PC-3 (cell line): ENCODE measurements around the gene EME2. TPM values are rescaled to one million over a fixed set of nuclear protein-coding genes. Genes with fewer than 3 reads are reported as not detected.
A peak's percentile ranks its signal among the peaks of the same experiment; 100 is the strongest.

Source experiments
- ATAC-seq: fragments of 200-7000 bp; cut with Tn5 transposase; 2 replicates; pipeline ENCODE4 v1.9.1; 2020; ENCODE audit warnings: mild to moderate bottlenecking, moderate library complexity
- BruUV-seq: library from RNA; stranded (reverse); fragments of 400-500 nt; replicated peaks from 2 replicates; lab custom pipeline; 2021; lab: Mats Ljungman, UMichigan
- CTCF ChIA-PET: fragments of 300-600 bp; sonication (Branson Sonifier 250); formaldehyde crosslinking; loops from one replicate; lab custom pipeline; 2022; ENCODE audit warnings: antibody characterized with exemption; lab: Charles Lee
- POLR2A ChIA-PET: fragments of 300-600 bp; sonication (Branson Sonifier 250); formaldehyde crosslinking; loops from one replicate; lab custom pipeline; 2022; ENCODE audit warnings: antibody characterized with exemption; ENCODE audit not compliant: unreplicated experiment; lab: Charles Lee
- DNase-seq: peaks from one replicate; pipeline ENCODE4 v3.0.0-alpha.2; 2015
- H2AFZ ChIP-seq: fragments of 300-600 bp; sonication (generic); 2 replicates; pipeline ENCODE4 v1.6.0; 2016; ENCODE audit warnings: antibody characterized with exemption, low read length
- H3F3A ChIP-seq: fragments of 300-600 bp; sonication (generic); one replicate; pipeline ENCODE4 v1.6.0; 2017; ENCODE audit warnings: antibody characterized with exemption, low read length, control low read depth, mild to moderate bottlenecking; ENCODE audit not compliant: unreplicated experiment
- H3K27ac ChIP-seq: fragments of 300-600 bp; sonication (generic); 2 replicates; pipeline ENCODE4 v1.5.1; 2016; ENCODE audit warnings: mild to moderate bottlenecking, low read length
- H3K27me3 ChIP-seq: fragments of 300-600 bp; sonication (generic); 2 replicates; pipeline ENCODE4 v1.6.1; 2016; ENCODE audit warnings: low read length, mixed read lengths
- H3K36me3 ChIP-seq: fragments of 300-600 bp; sonication (generic); 2 replicates; pipeline ENCODE4 v1.6.1; 2016; ENCODE audit warnings: low read depth, mixed run types, low read length, mixed read lengths
- H3K4me1 ChIP-seq: fragments of 300-600 bp; sonication (generic); 2 replicates; pipeline ENCODE4 v1.5.1; 2016; ENCODE audit warnings: low read length; ENCODE audit not compliant: insufficient read depth
- H3K4me2 ChIP-seq: fragments of 300-600 bp; sonication (generic); 2 replicates; pipeline ENCODE4 v1.6.0; 2016; ENCODE audit warnings: low read length
- H3K4me3 ChIP-seq: fragments of 300-600 bp; sonication (generic); 2 replicates; pipeline ENCODE4 v1.5.1; 2016; ENCODE audit warnings: mild to moderate bottlenecking, low read length, mixed read lengths
- H3K79me2 ChIP-seq: fragments of 300-600 bp; sonication (generic); 2 replicates; pipeline ENCODE4 v1.6.1; 2017; ENCODE audit warnings: low read length, mixed read lengths
- H3K9ac ChIP-seq: fragments of 300-600 bp; sonication (generic); 2 replicates; pipeline ENCODE4 v1.6.0; 2016; ENCODE audit warnings: mild to moderate bottlenecking, low read length
- H3K9me2 ChIP-seq: fragments of 300-600 bp; sonication (generic); replicated peaks from 2 replicates; pipeline ENCODE4 v1.6.1; 2016; ENCODE audit warnings: mixed run types, low read length, mixed read lengths
- H3K9me3 ChIP-seq: fragments of 300-600 bp; sonication (generic); 2 replicates; pipeline ENCODE4 v1.6.1; 2016; ENCODE audit warnings: low read length, mixed read lengths
- H4K20me1 ChIP-seq: fragments of 300-600 bp; sonication (generic); 2 replicates; pipeline ENCODE4 v1.6.1; 2016; ENCODE audit warnings: low read length, mixed read lengths
- EZH2 ChIP-seq: fragments of 300-600 bp; sonication (generic); IDR thresholded peaks from one replicate; pipeline ENCODE4 v1.6.1; 2017; ENCODE audit warnings: antibody characterized with exemption, mild to moderate bottlenecking, low read length; ENCODE audit not compliant: unreplicated experiment
- intact Hi-C: fragments of 100-400 bp; cut with micrococcal nuclease; formaldehyde crosslinking; loops from 2 replicates; pipeline ENCODE4 v1.9.0; 2023
- total RNA-seq: library from RNA; depleted of rRNA; stranded (reverse); fragments of >200 nt; gene quantifications from 2 replicates; pipeline ENCODE4 v1.2.3, GENCODE V29; 2014
- TF ChIP-seq, protein P1 (sequence below): fragments of 300-600 bp; sonication (generic); conservative IDR thresholded peaks from 2 replicates; pipeline ENCODE4 v1.5.1; 2017; ENCODE audit warnings: antibody characterized with exemption, low read depth, mild to moderate bottlenecking, low read length

The EME2 gene
- total RNA-seq, 1 experiment from 2014 or later: 12.5 TPM

DNA sequence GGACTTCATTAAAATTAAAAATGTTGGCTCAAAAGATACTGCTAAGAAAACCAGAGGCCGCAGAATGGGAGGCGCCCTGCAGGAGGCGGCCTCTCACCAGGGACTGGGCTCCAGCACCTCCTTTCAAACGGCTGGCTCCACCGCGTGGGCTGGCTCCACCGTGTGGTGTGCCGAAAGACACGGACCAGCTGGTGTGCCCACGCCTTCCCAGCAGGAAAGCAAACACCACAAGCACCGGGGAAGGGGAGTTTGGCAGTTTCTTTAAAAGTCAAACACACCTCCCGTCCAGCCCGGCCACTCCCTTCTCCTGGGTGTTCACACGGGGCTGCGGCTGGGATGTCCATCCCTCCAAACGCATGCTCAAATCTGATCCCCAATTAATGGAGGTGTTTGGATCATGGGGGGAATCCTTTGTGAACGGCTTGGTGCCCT, 40.1 kb downstream of the EME2 start:
- Histone ChIP-seq H3K27me3 (no peaks in the 10 kb centered on the region), H3K9me3 (no peaks in the 10 kb centered on the region), H3K9me2 (no peaks in the 10 kb centered on the region), H3K9ac (no peak overlapping the region), H3K4me3 (no peak overlapping the region), H3K4me1 (no peaks in the 10 kb centered on the region), H2AFZ (0 out of 2 replicates have a peak overlapping the region, but pooled peaks have one; percentile 48), H4K20me1 (no peaks in the 10 kb centered on the region), H3K27ac (no peak overlapping the region), H3K79me2 (no peaks in the 10 kb centered on the region), H3K36me3 (peaks cover 4% of the 10 kb centered on the region; the same call in 1 of the 2 replicates), H3F3A (no peaks in the 10 kb centered on the region), H3K4me2 (no peak overlapping the region)
- DNase-seq: peak; percentile 70
- POLR2A ChIA-PET: no interaction called here
- no TSS peak for BruUV-seq
- CTCF ChIA-PET: interaction anchor here (0.5 kb wide), 1 partner anchor 92 kb away, joined by 7 read pairs; no protein-coding TSS in a partner anchor
- peak; percentile 99 for ATAC-seq
- no peak for TF ChIP-seq EZH2
- TF ChIP-seq, protein P1, sequence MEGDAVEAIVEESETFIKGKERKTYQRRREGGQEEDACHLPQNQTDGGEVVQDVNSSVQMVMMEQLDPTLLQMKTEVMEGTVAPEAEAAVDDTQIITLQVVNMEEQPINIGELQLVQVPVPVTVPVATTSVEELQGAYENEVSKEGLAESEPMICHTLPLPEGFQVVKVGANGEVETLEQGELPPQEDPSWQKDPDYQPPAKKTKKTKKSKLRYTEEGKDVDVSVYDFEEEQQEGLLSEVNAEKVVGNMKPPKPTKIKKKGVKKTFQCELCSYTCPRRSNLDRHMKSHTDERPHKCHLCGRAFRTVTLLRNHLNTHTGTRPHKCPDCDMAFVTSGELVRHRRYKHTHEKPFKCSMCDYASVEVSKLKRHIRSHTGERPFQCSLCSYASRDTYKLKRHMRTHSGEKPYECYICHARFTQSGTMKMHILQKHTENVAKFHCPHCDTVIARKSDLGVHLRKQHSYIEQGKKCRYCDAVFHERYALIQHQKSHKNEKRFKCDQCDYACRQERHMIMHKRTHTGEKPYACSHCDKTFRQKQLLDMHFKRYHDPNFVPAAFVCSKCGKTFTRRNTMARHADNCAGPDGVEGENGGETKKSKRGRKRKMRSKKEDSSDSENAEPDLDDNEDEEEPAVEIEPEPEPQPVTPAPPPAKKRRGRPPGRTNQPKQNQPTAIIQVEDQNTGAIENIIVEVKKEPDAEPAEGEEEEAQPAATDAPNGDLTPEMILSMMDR: peak; percentile 82
- intact Hi-C loops: no loop called here

- H3K9me3 ChIP-seq: no peaks in the 10 kb centered on the region
- H3K27me3 ChIP-seq: no peaks in the 10 kb centered on the region
- TF ChIP-seq, protein P1: no peak
- ChIA-PET POLR2A (no interaction called here), CTCF (no interaction called here)
- no peak for DNase-seq
- no peaks in the 10 kb centered on the region for H3K79me2 ChIP-seq
- no peaks in the 10 kb centered on the region for H3K9me2 ChIP-seq
- intact Hi-C loops: no loop called here
- H4K20me1 ChIP-seq: no peaks in the 10 kb centered on the region
- no peak for ATAC-seq
- H3K9ac ChIP-seq: no peak overlapping the region
- H3K4me1 ChIP-seq: no peaks in the 10 kb centered on the region
- no peak overlapping the region for H3K27ac ChIP-seq
- peaks cover 4% of the 10 kb centered on the region; the same call in 1 of the 2 replicates for H3K36me3 ChIP-seq
- H2AFZ ChIP-seq: no peak overlapping the region
- H3K4me3 ChIP-seq: no peak overlapping the region
- no peak overlapping the region for H3K4me2 ChIP-seq
- no peaks in the 10 kb centered on the region for H3F3A ChIP-seq
- no TSS peak for BruUV-seq
These were observed 42.9 kb downstream of the EME2 start for GRCh38 chr16:1815461-1815860.

DNA sequence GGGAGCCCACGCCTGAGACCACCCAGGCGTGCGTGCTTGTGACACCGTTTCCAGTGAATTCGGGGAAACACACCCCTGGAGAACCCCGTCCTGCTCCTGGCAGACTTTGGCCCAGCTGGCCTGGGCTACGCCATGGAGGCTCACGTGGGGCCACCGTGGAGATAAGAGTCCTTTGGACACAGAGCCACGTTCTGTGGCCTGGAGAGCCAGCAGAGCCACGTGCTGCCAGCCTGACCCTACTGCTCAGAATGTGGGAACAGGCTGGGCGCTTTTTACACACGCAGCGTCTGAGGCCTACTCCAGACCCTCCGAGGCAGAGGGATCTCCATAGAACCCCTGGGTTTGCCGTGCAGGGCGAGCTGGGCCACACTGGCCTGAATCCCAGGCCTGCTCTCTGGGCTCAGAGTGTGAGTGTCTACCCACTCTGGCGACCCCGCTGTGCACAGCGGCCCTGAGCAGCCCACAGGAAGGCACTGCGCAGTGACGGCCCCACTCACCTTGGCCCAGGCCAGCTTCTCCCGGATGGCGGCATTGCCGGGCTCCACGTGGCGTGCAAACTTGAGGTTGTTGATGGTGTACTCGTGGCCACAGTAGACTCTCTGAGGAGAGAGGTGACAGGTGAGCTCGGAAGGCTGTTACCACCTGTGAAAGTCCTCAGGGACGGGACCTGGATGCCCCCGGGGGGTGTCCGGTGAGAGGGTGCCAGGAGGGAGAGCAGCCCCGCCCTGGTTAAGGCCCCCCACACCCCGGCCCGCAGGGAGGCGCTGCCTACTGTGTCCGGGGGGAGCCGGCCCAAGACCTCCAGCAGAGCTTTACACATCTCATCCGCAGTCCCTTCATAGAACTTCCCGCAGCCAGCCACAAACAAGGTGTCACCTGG, 44.0 kb downstream of the EME2 start:
- H3K9me3 ChIP-seq: no peaks in the 10 kb centered on the region
- H3K36me3 ChIP-seq: peaks cover 4% of the 10 kb centered on the region; the same call in 1 of the 2 replicates
- H3K9me2 ChIP-seq: no peaks in the 10 kb centered on the region
- H3K9ac ChIP-seq: no peak overlapping the region
- no peaks in the 10 kb centered on the region for H4K20me1 ChIP-seq
- POLR2A ChIA-PET: no interaction called here
- no peak overlapping the region for H3K4me2 ChIP-seq
- H3F3A ChIP-seq: no peaks in the 10 kb centered on the region
- H3K27ac ChIP-seq: no peak overlapping the region
- H3K27me3 ChIP-seq: no peaks in the 10 kb centered on the region
- no peaks in the 10 kb centered on the region for H3K79me2 ChIP-seq
- H3K4me1 ChIP-seq: no peaks in the 10 kb centered on the region
- no peak for ATAC-seq
- TF ChIP-seq, protein P1: no peak
- no peak for TF ChIP-seq EZH2
- no peak overlapping the region for H2AFZ ChIP-seq
- intact Hi-C loops: no loop called here
- CTCF ChIA-PET: no interaction called here
- no peak overlapping the region for H3K4me3 ChIP-seq
- DNase-seq: no peak
- BruUV-seq: no TSS peak
